ENCODE data around the gene MAGI2. TPM values are rescaled to one million over a fixed set of nuclear protein-coding genes. Genes with fewer than 3 reads are reported as not detected.

The MAGI2 gene
- total RNA-seq, 1 experiment from 2014 or later, result 0.34 TPM

DNA sequence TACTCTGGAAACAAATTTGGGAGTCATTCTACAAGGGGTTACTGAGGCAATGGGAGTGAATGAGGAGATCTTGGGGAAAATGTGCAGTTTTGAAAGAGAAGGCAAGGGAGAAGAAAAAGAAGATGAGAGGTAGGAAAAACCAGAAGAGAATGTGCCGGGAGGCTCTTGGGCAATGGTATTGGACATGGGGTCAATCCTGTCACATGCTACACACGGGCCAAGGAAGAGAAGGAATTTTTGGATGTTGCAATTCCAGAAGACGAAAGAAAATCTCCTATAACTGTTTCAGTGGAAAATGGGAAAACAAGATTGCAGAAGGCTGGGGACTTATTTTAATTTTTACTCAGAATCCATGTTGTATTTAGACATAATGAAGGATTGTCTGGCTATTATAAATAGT lies 1039.9 kb downstream of the MAGI2 start:
- TF ChIP-seq, protein P1, sequence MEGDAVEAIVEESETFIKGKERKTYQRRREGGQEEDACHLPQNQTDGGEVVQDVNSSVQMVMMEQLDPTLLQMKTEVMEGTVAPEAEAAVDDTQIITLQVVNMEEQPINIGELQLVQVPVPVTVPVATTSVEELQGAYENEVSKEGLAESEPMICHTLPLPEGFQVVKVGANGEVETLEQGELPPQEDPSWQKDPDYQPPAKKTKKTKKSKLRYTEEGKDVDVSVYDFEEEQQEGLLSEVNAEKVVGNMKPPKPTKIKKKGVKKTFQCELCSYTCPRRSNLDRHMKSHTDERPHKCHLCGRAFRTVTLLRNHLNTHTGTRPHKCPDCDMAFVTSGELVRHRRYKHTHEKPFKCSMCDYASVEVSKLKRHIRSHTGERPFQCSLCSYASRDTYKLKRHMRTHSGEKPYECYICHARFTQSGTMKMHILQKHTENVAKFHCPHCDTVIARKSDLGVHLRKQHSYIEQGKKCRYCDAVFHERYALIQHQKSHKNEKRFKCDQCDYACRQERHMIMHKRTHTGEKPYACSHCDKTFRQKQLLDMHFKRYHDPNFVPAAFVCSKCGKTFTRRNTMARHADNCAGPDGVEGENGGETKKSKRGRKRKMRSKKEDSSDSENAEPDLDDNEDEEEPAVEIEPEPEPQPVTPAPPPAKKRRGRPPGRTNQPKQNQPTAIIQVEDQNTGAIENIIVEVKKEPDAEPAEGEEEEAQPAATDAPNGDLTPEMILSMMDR (conservative IDR thresholded peaks at IDR 0.05; ENCODE audit: low read depth, low read length), result no peak
- no peak for TF ChIP-seq EZH2 (IDR thresholded peaks at IDR 0.05; ENCODE audit: borderline replicate concordance, low read depth, low read length, poor library complexity, severe bottlenecking)
- Histone ChIP-seq H3K27ac (ENCODE audit: low read depth, low read length, poor library complexity, severe bottlenecking) (no peak overlapping the region), H3K9me3 (ENCODE audit: low read depth, low read length, poor library complexity, severe bottlenecking) (no peaks in the 10 kb centered on the region), H3K4me1 (ENCODE audit: insufficient read depth, low read length, poor library complexity, severe bottlenecking) (no peaks in the 10 kb centered on the region), H3K4me3 (ENCODE audit: low read depth, low read length, poor library complexity, severe bottlenecking) (no peak overlapping the region), H3K36me3 (ENCODE audit: insufficient read depth, low read length, poor library complexity, severe bottlenecking) (no peaks in the 10 kb centered on the region), H3K27me3 (replicated peaks; ENCODE audit: insufficient read depth, low read depth, low read length, poor library complexity) (peaks cover 28% of the 10 kb centered on the region)
- no peak for DNase-seq (ENCODE audit: low spot score)
- no TSS peak for BruUV-seq (replicated peaks)
- CTCF ChIA-PET, result no interaction called here
- POLR2A ChIA-PET (ENCODE audit: low non-redundant PET), result no interaction called here
- intact Hi-C loops (cut with micrococcal nuclease; ENCODE audit: unreplicated experiment), result loop anchor here (10.0 kb wide), 1 partner anchor 389 kb away; no protein-coding TSS in a partner anchor

DNA sequence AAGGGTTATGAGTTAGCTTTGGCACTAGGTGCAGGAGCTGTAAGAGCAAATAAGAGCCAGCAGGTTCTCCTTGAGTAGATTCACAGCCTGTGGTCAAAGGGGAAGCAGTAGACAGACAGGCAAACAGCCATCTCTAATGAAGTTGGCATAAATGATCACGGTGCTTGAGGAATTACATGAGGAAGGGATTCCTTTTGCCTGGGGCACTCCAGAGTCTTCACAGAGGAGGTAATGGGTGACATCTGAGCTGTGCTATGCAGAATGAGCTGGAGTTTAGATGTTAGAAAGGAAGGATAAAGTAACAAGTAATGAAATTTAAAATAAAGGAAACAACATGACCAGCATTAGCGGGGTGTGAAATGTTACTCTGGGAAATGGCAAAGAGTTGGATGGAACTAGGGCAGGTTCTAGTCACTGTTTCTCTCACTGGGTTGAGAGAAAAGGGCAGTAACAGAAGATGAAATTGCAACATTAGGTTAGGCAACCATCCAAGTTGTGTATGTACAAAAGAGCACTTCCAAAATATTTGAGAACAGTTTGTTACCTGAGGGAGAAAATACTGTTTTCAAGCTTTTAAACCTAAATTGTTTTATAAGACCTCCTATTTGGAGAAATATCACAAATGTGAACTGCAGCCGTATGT lies 1041.1 kb downstream of the MAGI2 start:
- no peaks in the 10 kb centered on the region for H3K4me1 ChIP-seq (ENCODE audit: insufficient read depth, low read length, poor library complexity, severe bottlenecking)
- POLR2A ChIA-PET (ENCODE audit: low non-redundant PET), result no interaction called here
- no peaks in the 10 kb centered on the region for H3K9me3 ChIP-seq (ENCODE audit: low read depth, low read length, poor library complexity, severe bottlenecking)
- DNase-seq (ENCODE audit: low spot score), result no peak
- BruUV-seq (replicated peaks), result no TSS peak
- H3K4me3 ChIP-seq (ENCODE audit: low read depth, low read length, poor library complexity, severe bottlenecking), result no peak overlapping the region
- intact Hi-C loops (cut with micrococcal nuclease; ENCODE audit: unreplicated experiment), result loop anchor here (10.0 kb wide), 1 partner anchor 388 kb away; no protein-coding TSS in a partner anchor
- no peaks in the 10 kb centered on the region for H3K36me3 ChIP-seq (ENCODE audit: insufficient read depth, low read length, poor library complexity, severe bottlenecking)
- TF ChIP-seq EZH2 (IDR thresholded peaks at IDR 0.05; ENCODE audit: borderline replicate concordance, low read depth, low read length, poor library complexity, severe bottlenecking), result no peak
- TF ChIP-seq, protein P1 (conservative IDR thresholded peaks at IDR 0.05; ENCODE audit: low read depth, low read length), result no peak
- CTCF ChIA-PET, result no interaction called here
- H3K27ac ChIP-seq (ENCODE audit: low read depth, low read length, poor library complexity, severe bottlenecking), result no peak overlapping the region
- H3K27me3 ChIP-seq (replicated peaks; ENCODE audit: insufficient read depth, low read depth, low read length, poor library complexity), result peaks cover 28% of the 10 kb centered on the region

DNA sequence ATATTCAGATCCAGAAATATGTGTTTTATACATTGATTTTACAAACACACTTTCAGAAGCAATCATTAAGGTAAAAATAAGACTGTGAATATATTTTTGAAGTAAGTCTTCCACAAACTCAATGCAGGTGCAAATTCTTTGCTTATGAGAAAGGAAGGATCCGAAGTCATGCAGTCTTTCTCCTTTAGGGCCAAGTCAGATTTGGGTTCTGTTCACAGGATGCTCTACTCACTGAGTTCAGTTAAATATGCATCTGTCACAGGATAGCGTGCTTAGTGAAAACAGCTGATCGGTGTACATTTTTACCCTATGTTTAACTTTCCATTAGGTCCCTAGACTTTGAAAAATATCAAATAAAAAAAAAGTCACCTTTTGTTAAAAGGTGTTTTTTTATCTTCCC lies 1046.4 kb downstream of the MAGI2 start:
- POLR2A ChIA-PET (ENCODE audit: low non-redundant PET), result no interaction called here
- TF ChIP-seq EZH2 (IDR thresholded peaks at IDR 0.05; ENCODE audit: borderline replicate concordance, low read depth, low read length, poor library complexity, severe bottlenecking), result no peak
- TF ChIP-seq, protein P1 (conservative IDR thresholded peaks at IDR 0.05; ENCODE audit: low read depth, low read length), result no peak
- no peaks in the 10 kb centered on the region for H3K4me1 ChIP-seq (ENCODE audit: insufficient read depth, low read length, poor library complexity, severe bottlenecking)
- CTCF ChIA-PET, result no interaction called here
- no peak for DNase-seq (ENCODE audit: low spot score)
- H3K27ac ChIP-seq (ENCODE audit: low read depth, low read length, poor library complexity, severe bottlenecking), result no peak overlapping the region
- no peaks in the 10 kb centered on the region for H3K36me3 ChIP-seq (ENCODE audit: insufficient read depth, low read length, poor library complexity, severe bottlenecking)
- no peaks in the 10 kb centered on the region for H3K9me3 ChIP-seq (ENCODE audit: low read depth, low read length, poor library complexity, severe bottlenecking)
- H3K27me3 ChIP-seq (replicated peaks; ENCODE audit: insufficient read depth, low read depth, low read length, poor library complexity), result peaks cover 8% of the 10 kb centered on the region
- BruUV-seq (replicated peaks), result no TSS peak
- intact Hi-C loops (cut with micrococcal nuclease; ENCODE audit: unreplicated experiment), result no loop called here
- no peak overlapping the region for H3K4me3 ChIP-seq (ENCODE audit: low read depth, low read length, poor library complexity, severe bottlenecking)

Data from A673 (cell line).